Heart right ventricle (tissue), 16 donors: Measurements from ENCODE around the gene CACNA1C. TPM values are rescaled to one million over a fixed set of nuclear protein-coding genes. Genes with fewer than 3 reads are reported as not detected.

Experiments
- ATAC-seq, 8 donors: fragments of 200-7000 bp; cut with Tn5 transposase; one replicate each; pipeline ENCODE4 v1.9.1; 2020; ENCODE audit warnings: mild to moderate bottlenecking in 8 of 8, moderate library complexity in 8 of 8, moderate number of reproducible peaks in 1 of 8
- DNase-seq, 2 donors: peaks; one replicate each; pipeline ENCODE4 v3.0.0-alpha.2; 2020
- H3K27ac ChIP-seq, 10 donors: fragments of 200-600 bp; sonication (generic) in 2 of 10; one replicate each; pipeline versions ENCODE4 v1.5.0 to v1.8.0; 2020 to 2022; ENCODE audit warnings: mild to moderate bottlenecking in 3 of 10
- H3K27me3 ChIP-seq, 7 donors: fragments of 200-600 bp; one replicate each; pipeline ENCODE4 v1.8.0; 2021 to 2022; ENCODE audit warnings: mild to moderate bottlenecking in 2 of 7
- H3K36me3 ChIP-seq, 9 donors: fragments of 200-600 bp; sonication (generic) in 1 of 9; one replicate each; pipeline versions ENCODE4 v1.5.0 to v1.8.0; 2020 to 2022; ENCODE audit warnings: mild to moderate bottlenecking in 2 of 9
- H3K4me1 ChIP-seq, 9 donors: fragments of 200-600 bp; sonication (generic) in 1 of 9; one replicate each; pipeline versions ENCODE4 v1.5.0 to v1.8.0; 2020 to 2022; ENCODE audit warnings: mild to moderate bottlenecking in 4 of 9
- H3K4me3 ChIP-seq, 10 donors: fragments of 200-600 bp; sonication (generic) in 2 of 10; one replicate each; pipeline versions ENCODE4 v1.5.0 to v1.8.0; 2020 to 2022; ENCODE audit warnings: mild to moderate bottlenecking in 7 of 10, moderate library complexity in 2 of 10
- H3K9me3 ChIP-seq, 11 donors: fragments of 200-600 bp in 10 of 11; sonication (generic) in 2 of 11; one replicate each; pipeline versions ENCODE4 v1.5.0 to v1.8.0; 2013 to 2022; ENCODE audit warnings: mild to moderate bottlenecking in 2 of 11, control low read depth in 1 of 11, moderate library complexity in 1 of 11
- CTCF ChIP-seq, 9 donors: fragments of 200-600 bp; sonication (generic) in 2 of 9; IDR thresholded peaks; one replicate each; pipeline versions ENCODE4 v1.5.0 to v1.8.0; 2021 to 2022; ENCODE audit warnings: antibody characterized with exemption in 9 of 9, mild to moderate bottlenecking in 5 of 9, moderate library complexity in 1 of 9
- WGBS, 2 donors: extraction: QIAGEN DNeasy Blood & Tissue Kit; methylation state at CpG; one replicate each; pipeline ENCODE4 v1.1.7; 2013; ENCODE audit warnings: inconsistent platforms in 1 of 2; 5-methylcytosine and 5-hydroxymethylcytosine counted together
- intact Hi-C, 10 donors: fragments of 100-400 bp; cut with DNase I; formaldehyde crosslinking; loops; one replicate each; pipeline versions ENCODE4 v1.11.1 to v1.14.2; 2022
- polyA plus RNA-seq, 2 donors: library from polyadenylated mRNA; stranded (reverse); fragments of 200-250 nt; gene quantifications; one replicate each; pipeline ENCODE4 v1.2.3, GENCODE V29; 2013
- total RNA-seq, 10 donors: library from RNA; stranded (reverse); fragmentation: NEBNext Ultra II Directional in 3 of 10; extraction: Animal tissue kit (Norgen Biotek cat#: 25700) in 3 of 10; gene quantifications; one replicate each; pipeline versions ENCODE4 v1.2.1 to v1.2.4, GENCODE V29; 2021 to 2023
- donor health status: Arrhythmogenic right ventricular cardiomyopathy.
- donor health status: ischemic (EF 13 %, LVEDD 7.1; RV severe dilation, severe dysfunction).
- donor health status: healthy with polysubstance abuse.
- donor health status: DM: no; HTN: yes; CAD: no.
- donor health status: DM: no; HTN: no; CAD: no.
- donor health status: ischemic (EF 25% LVEDD 6.9; RV normal size, moderate dysfunction).
- donor health status: ischemic (EF 25% LVEDD 5.7; RV mildly dilated, moderate dysfunction).
- donor health status: healthy.
- donor health status: DM: yes; HTN: yes; CAD: no.
- donor health status: Ischemic cardiomyopathy.
- donor health status: ischemic (EF 35%, LVEDD 5.7; RV mildly dilated, moderate dysfunction).
- donor health status: nonischemic (EF 11% LVEDD 7.7; RV severe dilation, severe dysfunction).
- donor health status: DM: yes; HTN: yes; CAD: no.
- donor health status: PGD.
- donor health status: ischemic (EF 29% LVEDD 5.4; RV normal size, mild dysfunction).
- donor health status: nonischemic (EF 23%, LVEDD 6.1; RV moderate dilation, normal function).

The CACNA1C gene
- total and polyA plus RNA-seq, 12 donors, result 19.1 to 222 (median 183) TPM

- no peak for TF ChIP-seq CTCF (IDR thresholded peaks at IDR 0.05)
- no peaks in the 10 kb centered on the region for H3K9me3 ChIP-seq
- H3K27ac ChIP-seq, result peak overlapping the region in 9 of 10 donors; percentile 49 to 93 (median 83)
- H3K27me3 ChIP-seq, result no peaks in the 10 kb centered on the region
- DNase-seq (no peak), ATAC-seq (no peak)
- peaks cover 32 to 98% (median 66%) of the 10 kb centered on the region in 9 donors for H3K4me1 ChIP-seq
- no peak overlapping the region for H3K4me3 ChIP-seq
- 86 to 88% methylated on average over 8 of the region's 8 CpGs for WGBS, 2 donors
- no peaks in the 10 kb centered on the region for H3K36me3 ChIP-seq
- intact Hi-C loops, result loop anchor here in 1 of 10 donors (5.0 kb wide), 1 partner anchor 41 kb away; no protein-coding TSS in a partner anchor
These were observed 188.2 kb downstream of the CACNA1C start for GRCh38 chr12:2240984-2241383.

GRCh38 chr12:2242216-2242615, 189.4 kb downstream of the CACNA1C start:
- Histone ChIP-seq H3K4me1 (peaks cover 35 to 98% (median 65%) of the 10 kb centered on the region in 9 donors), H3K27me3 (no peaks in the 10 kb centered on the region), H3K27ac (peak overlapping the region in 3 of 10 donors; percentile 34 to 72 (median 50)), H3K4me3 (no peak overlapping the region), H3K36me3 (no peaks in the 10 kb centered on the region), H3K9me3 (no peaks in the 10 kb centered on the region)
- no peak for TF ChIP-seq CTCF (IDR thresholded peaks at IDR 0.05)
- intact Hi-C loops, result loop anchor here in 1 of 10 donors (5.0 kb wide), 1 partner anchor 40 kb away; no protein-coding TSS in a partner anchor
- DNase-seq (no peak), ATAC-seq (no peak)
- WGBS, 2 donors, result 72 to 74% methylated on average over 5 of the region's 5 CpGs

- WGBS, 2 donors, result 90% methylated on average over 3 of the region's 3 CpGs
- H3K36me3 ChIP-seq, result no peaks in the 10 kb centered on the region
- peaks cover 40 to 98% (median 66%) of the 10 kb centered on the region in 9 donors for H3K4me1 ChIP-seq
- H3K27me3 ChIP-seq, result no peaks in the 10 kb centered on the region
- H3K27ac ChIP-seq, result peak overlapping the region in 4 of 10 donors; percentile 34 to 72 (median 58)
- TF ChIP-seq CTCF (IDR thresholded peaks at IDR 0.05), result no peak
- DNase-seq (no peak), ATAC-seq (no peak)
- intact Hi-C loops, result loop anchor here in 1 of 10 donors (5.0 kb wide), 1 partner anchor 39 kb away; no protein-coding TSS in a partner anchor
- no peak overlapping the region for H3K4me3 ChIP-seq
- H3K9me3 ChIP-seq, result no peaks in the 10 kb centered on the region
These were observed 190.0 kb downstream of the CACNA1C start for GRCh38 chr12:2242816-2243215.

GRCh38 chr12:2243275-2243674, 190.5 kb downstream of the CACNA1C start:
- intact Hi-C loops, result loop anchor here in 1 of 10 donors (5.0 kb wide), 1 partner anchor 39 kb away; no protein-coding TSS in a partner anchor
- Histone ChIP-seq H3K9me3 (no peaks in the 10 kb centered on the region), H3K27me3 (no peaks in the 10 kb centered on the region), H3K27ac (peak overlapping the region in 7 of 10 donors; percentile 48 to 72 (median 63)), H3K4me1 (peaks cover 40 to 98% (median 66%) of the 10 kb centered on the region in 9 donors), H3K4me3 (no peak overlapping the region), H3K36me3 (no peaks in the 10 kb centered on the region)
- ATAC-seq (no peak), DNase-seq (no peak)
- WGBS, 2 donors, result 86 to 94% methylated on average over 2 of the region's 2 CpGs
- no peak for TF ChIP-seq CTCF (IDR thresholded peaks at IDR 0.05)
